Measurements from ENCODE around the gene FAM131A. TPM values are rescaled to one million over a fixed set of nuclear protein-coding genes. Genes with fewer than 3 reads are reported as not detected.

FAM131A gene
- total and polyA plus RNA-seq, 2 donors (not counting 3 experiments of a cell fraction or from before 2014, with no cell fraction given) = 19.9 to 29.9 TPM

- DNase-seq (ENCODE audit: low read depth, low spot score) (no peak), FAIRE-seq (no peak)
- Histone ChIP-seq H3K9me1 (replicated peaks; ENCODE audit: control insufficient read depth, extremely low read depth, insufficient read depth, low read length) (no peaks in the 10 kb centered on the region), H3K4me2 (ENCODE audit: insufficient read depth, low read length) (no peak overlapping the region), H4K20me1 (replicated peaks; ENCODE audit: control insufficient read depth, extremely low read depth, insufficient read depth, low read length) (no peaks in the 10 kb centered on the region), H2AFZ (ENCODE audit: low read depth, low read length) (no peak overlapping the region), H3K36me3 (ENCODE audit: control insufficient read depth in 2 of 2, extremely low read depth in 1 of 2, insufficient read depth in 2 of 2, low read length in 2 of 2) (peaks cover 24 to 31% of the 10 kb centered on the region in 2 experiments), H3K4me1 (ENCODE audit: control insufficient read depth, extremely low read depth, insufficient read depth, low read length) (no peaks in the 10 kb centered on the region), H3K9ac (replicated peaks; ENCODE audit: extremely low read depth, insufficient read depth, low read length) (no peak overlapping the region), H3K9me3 (replicated peaks; ENCODE audit: control insufficient read depth, insufficient read depth, low read length) (no peaks in the 10 kb centered on the region), H3K79me2 (ENCODE audit: control insufficient read depth, insufficient read depth, low read length) (peaks cover 9% of the 10 kb centered on the region), H3K4me3 (replicated peaks in 1 of 3; ENCODE audit: insufficient read depth in 1 of 3, low read depth in 1 of 3, low read length in 3 of 3) (no peak overlapping the region), H3K27me3 (ENCODE audit: control insufficient read depth in 2 of 2, insufficient read depth in 2 of 2, low read length in 2 of 2) (no peaks in the 10 kb centered on the region), H3K27ac (ENCODE audit: insufficient read depth, low read depth, low read length) (no peak overlapping the region)
- TF ChIP-seq MYC (IDR thresholded peaks at IDR 0.05; ENCODE audit: low read depth, low read length) (no peak), CTCF (IDR thresholded peaks at IDR 0.05; ENCODE audit: extremely low read depth in 1 of 2, insufficient read depth in 1 of 2, low read depth in 1 of 2, low read length in 2 of 2) (peak in 1 of 2 donors; percentile 26), GATA2 (IDR thresholded peaks at IDR 0.05; ENCODE audit: insufficient read depth, insufficient read length, low read depth, low read length) (peak; percentile 57), POLR2AphosphoS5 (IDR thresholded peaks at IDR 0.05; ENCODE audit: insufficient read depth, low read depth, low read length) (no peak), EZH2 (IDR thresholded peaks at IDR 0.05; ENCODE audit: borderline replicate concordance, low read depth, low read length, severe bottlenecking) (no peak), FOS (IDR thresholded peaks at IDR 0.05; ENCODE audit: borderline replicate concordance, insufficient read depth, low read length) (no peak), JUN (IDR thresholded peaks at IDR 0.05; ENCODE audit: borderline replicate concordance, insufficient read depth, insufficient read length, low read depth) (no peak), MAX (IDR thresholded peaks at IDR 0.05; ENCODE audit: insufficient read depth, insufficient read length) (no peak), POLR2A (IDR thresholded peaks at IDR 0.05; ENCODE audit: low read depth, low read length) (no peak)
- POLR2A ChIA-PET = no interaction called here
- dilution Hi-C loops (cut with MboI; ENCODE audit: extremely low pct_ligation_motif_present, low sequenced_read_pairs) (no loop called here), intact Hi-C loops (cut with micrococcal nuclease) (no loop called here)
- CTCF ChIA-PET = no interaction called here
- BruUV-seq (replicated peaks) = TSS peak; percentile 55
Observed at GRCh38 chr3:184308744-184309143, 28.7 kb upstream of the FAM131A start.

Data from endothelial cell of umbilical vein (primary cell).